H1 (cell line): ENCODE data around the gene PCDHB16. TPM values are rescaled to one million over a fixed set of nuclear protein-coding genes. Genes with fewer than 3 reads are reported as not detected.
"Not testable (repeated sequence)": the region's sequence is repeated elsewhere in the genome, so short reads cannot be mapped to it uniquely, and the experiment has no call there.

Source experiments
- CTCF ChIA-PET: fragments of 300-600 bp; sonication (Branson Sonifier 250); formaldehyde crosslinking; loops from one replicate; lab custom pipeline; 2021; ENCODE audit not compliant: partially characterized antibody; lab: Charles Lee
- POLR2A ChIA-PET: fragments of 300-600 bp; sonication (Branson Sonifier 250); formaldehyde crosslinking; loops from one replicate; lab custom pipeline; 2021; ENCODE audit warnings: inconsistent platforms; ENCODE audit not compliant: partially characterized antibody; lab: Charles Lee
- DNase-seq, 2 experiments: peaks; one replicate each; pipeline versions ENCODE4 v3.0.0 to v3.0.0-alpha.2; 2010 to 2022; ENCODE audit warnings: low spot score in 2 of 2, low read depth in 1 of 2, mixed read lengths in 1 of 2
- FAIRE-seq: peaks from 2 replicates; lab custom pipeline; 2011; peaks lifted over from hg19 to GRCh38; lab: Jason Lieb, UNC
- H2AFZ ChIP-seq: 2 replicates; pipeline ENCODE4 v1.8.1; 2012; ENCODE audit warnings: low read length, inconsistent platforms
- H2AK5ac ChIP-seq: 2 replicates; pipeline ENCODE4 v1.6.1; 2013; ENCODE audit warnings: low read depth, low read length
- H2BK120ac ChIP-seq: replicated peaks from 2 replicates; pipeline ENCODE3; 2013; ENCODE audit warnings: low read depth, low read length, inconsistent platforms
- H2BK12ac ChIP-seq: 2 replicates; pipeline ENCODE4 v1.6.1; 2013; ENCODE audit warnings: low read depth, low read length
- H2BK15ac ChIP-seq: 2 replicates; pipeline ENCODE4 v1.6.1; 2013; ENCODE audit warnings: low read length
- H2BK20ac ChIP-seq: 2 replicates; pipeline ENCODE4 v1.6.1; 2013; ENCODE audit warnings: low read length
- H2BK5ac ChIP-seq: 2 replicates; pipeline ENCODE4 v1.6.1; 2013; ENCODE audit warnings: low read depth, low read length
- H3K14ac ChIP-seq: 2 replicates; pipeline ENCODE4 v1.6.1; 2013; ENCODE audit warnings: inconsistent platforms; ENCODE audit not compliant: insufficient read length
- H3K18ac ChIP-seq: 2 replicates; pipeline ENCODE4 v1.6.1; 2013; ENCODE audit warnings: low read length; ENCODE audit errors: extremely low read depth
- H3K23ac ChIP-seq: 2 replicates; pipeline ENCODE4 v1.6.1; 2013; ENCODE audit warnings: inconsistent platforms; ENCODE audit not compliant: insufficient read length
- H3K23me2 ChIP-seq: 2 replicates; pipeline ENCODE4 v1.6.1; 2013; ENCODE audit warnings: low read depth, low read length
- H3K27ac ChIP-seq: 2 replicates; pipeline ENCODE4 v1.6.1; 2011; ENCODE audit warnings: low read depth, low read length, inconsistent platforms
- H3K27me3 ChIP-seq, 4 experiments: replicated peaks in 1 of 4; 1 replicate in 1 of 4; 2 replicates in 3 of 4; pipeline versions ENCODE4 v1.6.1 to v1.8.1; 2011 to 2013; ENCODE audit warnings: low read length in 3 of 4, mild to moderate bottlenecking in 3 of 4, inconsistent platforms in 2 of 4, mixed read lengths in 2 of 4, moderate library complexity in 1 of 4; ENCODE audit not compliant: control insufficient read depth in 3 of 4, insufficient read depth in 3 of 4; ENCODE audit errors: extremely low read depth in 1 of 4
- H3K36me3 ChIP-seq, 4 experiments: 2 replicates each; pipeline versions ENCODE4 v1.6.1 to v1.8.1; 2011 to 2013; ENCODE audit warnings: mild to moderate bottlenecking in 4 of 4, low read length in 3 of 4, moderate library complexity in 2 of 4, control low read depth in 1 of 4, inconsistent platforms in 1 of 4; ENCODE audit not compliant: insufficient read depth in 4 of 4, control insufficient read depth in 2 of 4
- H3K4ac ChIP-seq: replicated peaks from 2 replicates; pipeline ENCODE3; 2013; ENCODE audit warnings: low read length, low read depth, mixed read lengths, inconsistent platforms; ENCODE audit not compliant: insufficient read length
- H3K4me1 ChIP-seq, 4 experiments: replicated peaks in 1 of 4; 1 replicate in 1 of 4; 2 replicates in 3 of 4; pipeline versions ENCODE4 v1.6.1 to v1.8.1; 2011 to 2013; ENCODE audit warnings: low read length in 3 of 4, inconsistent platforms in 2 of 4, mixed read lengths in 1 of 4; ENCODE audit not compliant: insufficient read depth in 4 of 4, control insufficient read depth in 3 of 4
- H3K4me2 ChIP-seq, 2 experiments: 2 replicates each; pipeline versions ENCODE4 v1.6.1 to v1.8.1; 2011 to 2013; ENCODE audit warnings: low read depth in 2 of 2, low read length in 2 of 2, control low read depth in 1 of 2, inconsistent platforms in 1 of 2, mild to moderate bottlenecking in 1 of 2; ENCODE audit not compliant: insufficient read depth in 1 of 2
- H3K4me3 ChIP-seq, 4 experiments: fragments of 200-600, 300-600 bp in 1 of 4; sonication (generic), shearing (Covaris generic), sonication (Bioruptor Twin) in 1 of 4; 2 replicates each; pipeline versions ENCODE4 v1.5.1 to v1.8.1; 2011 to 2016; ENCODE audit warnings: low read length in 4 of 4, low read depth in 3 of 4, control low read depth in 2 of 4, inconsistent platforms in 2 of 4, mild to moderate bottlenecking in 2 of 4, mixed read lengths in 1 of 4, moderate library complexity in 1 of 4; ENCODE audit not compliant: insufficient read depth in 2 of 4; ENCODE audit errors: extremely low read depth in 1 of 4
- H3K56ac ChIP-seq: replicated peaks from 2 replicates; pipeline ENCODE3; 2013; ENCODE audit warnings: low read depth, mild to moderate bottlenecking, mixed read lengths, low read length, inconsistent platforms; ENCODE audit not compliant: insufficient read length
- H3K79me1 ChIP-seq: 2 replicates; pipeline ENCODE4 v1.6.1; 2013; ENCODE audit warnings: low read depth, low read length, control low read depth
- H3K79me2 ChIP-seq, 2 experiments: 2 replicates each; pipeline versions ENCODE4 v1.6.1 to v1.8.1; 2012 to 2013; ENCODE audit warnings: low read length in 2 of 2, mild to moderate bottlenecking in 2 of 2, inconsistent platforms in 1 of 2; ENCODE audit not compliant: insufficient read depth in 2 of 2, control insufficient read depth in 1 of 2
- H3K9ac ChIP-seq, 4 experiments: replicated peaks in 1 of 4; 1 replicate in 1 of 4; 2 replicates in 3 of 4; pipeline versions ENCODE4 v1.6.1 to v1.8.1; 2011 to 2013; ENCODE audit warnings: low read depth in 3 of 4, low read length in 3 of 4, control low read depth in 2 of 4, mild to moderate bottlenecking in 2 of 4, moderate library complexity in 2 of 4, inconsistent platforms in 1 of 4; ENCODE audit errors: extremely low read depth in 1 of 4
- H3K9me3 ChIP-seq, 2 experiments: 2 replicates each; pipeline versions ENCODE4 v1.6.1 to v1.8.1; 2012 to 2013; ENCODE audit warnings: mild to moderate bottlenecking in 2 of 2, moderate library complexity in 2 of 2, control low read depth in 1 of 2, inconsistent platforms in 1 of 2, low read depth in 1 of 2, low read length in 1 of 2, mixed read lengths in 1 of 2; ENCODE audit not compliant: insufficient read depth in 2 of 2
- H4K20me1 ChIP-seq, 2 experiments: replicated peaks in 1 of 2; 2 replicates each; pipeline versions ENCODE3 to v1.8.1; 2011 to 2013; ENCODE audit warnings: inconsistent platforms in 2 of 2, low read length in 2 of 2, mild to moderate bottlenecking in 1 of 2; ENCODE audit not compliant: insufficient read depth in 2 of 2, control insufficient read depth in 1 of 2
- H4K5ac ChIP-seq: 2 replicates; pipeline ENCODE4 v1.6.1; 2013; ENCODE audit warnings: low read length, low read depth, mixed read lengths, inconsistent platforms; ENCODE audit not compliant: insufficient read length
- H4K8ac ChIP-seq: 2 replicates; pipeline ENCODE4 v1.8.0; 2013; ENCODE audit warnings: mild to moderate bottlenecking, moderate library complexity, low read length, inconsistent platforms; ENCODE audit not compliant: insufficient read depth; ENCODE audit errors: extremely low read depth
- H4K91ac ChIP-seq: replicated peaks from 2 replicates; pipeline ENCODE3; 2013; ENCODE audit warnings: low read length, mixed read lengths, inconsistent platforms; ENCODE audit not compliant: insufficient read length
- WGBS, 2 experiments: shearing (Covaris generic) in 1 of 2; methylation state at CpG; one replicate each; pipeline versions ENCODE4 v1.1.6 to v1.1.7; 2013 to 2015; ENCODE audit warnings: low lambda C conversion rate in 2 of 2, mixed read lengths in 2 of 2, inconsistent platforms in 1 of 2, low coverage in 1 of 2, missing lambda C conversion rate in 1 of 2; ENCODE audit not compliant: insufficient replicate concordance in 2 of 2, insufficient coverage in 1 of 2, insufficient read length in 1 of 2; ENCODE audit errors: extremely low coverage in 1 of 2, missing lambda C conversion rate in 1 of 2; 5-methylcytosine and 5-hydroxymethylcytosine counted together
- polyA plus RNA-seq, 7 experiments: library from polyadenylated mRNA; depleted of rRNA in 3 of 7; stranded (reverse) in 5 of 7; unstranded in 2 of 7; fragments of >200 nt in 5 of 7; fragments of 200-250 nt in 2 of 7; gene quantifications; 1 replicate in 5 of 7; 2 replicates in 1 of 7; 4 replicates in 1 of 7; pipeline versions ENCODE4 v1.2.1 to v1.2.3, GENCODE V29; 2011 to 2013; ENCODE audit warnings: missing spikeins in 2 of 7, mixed read lengths in 2 of 7
- total RNA-seq: library from RNA; stranded (reverse); fragmentation: NEBNext Ultra II Directional; extraction: Animal tissue kit (Norgen Biotek cat#: 25700); gene quantifications from 2 replicates; pipeline ENCODE4 v1.2.1, GENCODE V29; 2021
- TF ChIP-seq, protein P1 (sequence below): IDR thresholded peaks from 2 replicates; pipeline ENCODE4 v1.6.1; 2011; ENCODE audit warnings: low read length, improper control_type of control experiment

PCDHB16 gene
- total and polyA plus RNA-seq, 2 of the 8 experiments (the other 6 are each of a cell fraction or from before 2014, with no cell fraction given) = 2.2 to 5.2 TPM

DNA sequence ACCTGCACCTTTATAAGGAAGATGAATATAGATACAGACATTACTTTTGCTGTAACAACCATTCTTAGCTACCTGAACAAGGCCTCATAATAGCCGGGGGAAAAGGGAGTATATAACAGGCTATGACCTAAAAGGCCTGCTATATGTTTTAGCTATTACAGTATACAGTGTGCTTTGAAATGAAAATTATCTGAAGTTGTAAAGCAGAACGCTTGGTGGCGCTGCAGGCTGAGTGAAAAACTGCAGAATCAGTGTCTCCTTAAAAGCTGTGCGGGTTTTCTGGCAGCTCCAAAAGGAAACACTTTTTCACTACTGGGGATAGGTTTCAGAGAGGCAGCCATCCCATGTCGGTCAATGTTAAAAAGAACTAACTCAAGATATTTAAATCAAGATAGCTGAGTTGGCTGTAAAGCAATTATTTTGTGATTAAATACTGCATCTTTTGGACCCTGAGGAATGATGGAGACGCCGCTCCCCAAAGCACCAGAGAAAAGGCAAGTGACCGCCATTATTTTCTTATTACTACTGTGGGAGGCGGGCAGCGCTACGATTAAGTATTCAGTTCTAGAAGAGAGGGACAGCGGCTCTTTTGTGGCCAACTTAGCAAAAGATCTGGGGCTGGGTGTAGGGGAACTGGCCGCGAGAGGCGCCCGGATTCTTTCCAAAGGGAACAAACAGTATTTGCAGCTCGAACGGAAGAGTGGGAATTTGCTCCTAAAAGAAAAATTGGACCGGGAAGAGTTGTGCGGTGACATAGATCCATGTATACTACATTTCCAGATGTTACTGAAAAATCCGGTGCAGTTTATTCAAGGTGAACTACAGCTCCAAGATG lies 26.4 kb upstream of the PCDHB16 start (continued):
- TF ChIP-seq, protein P1, sequence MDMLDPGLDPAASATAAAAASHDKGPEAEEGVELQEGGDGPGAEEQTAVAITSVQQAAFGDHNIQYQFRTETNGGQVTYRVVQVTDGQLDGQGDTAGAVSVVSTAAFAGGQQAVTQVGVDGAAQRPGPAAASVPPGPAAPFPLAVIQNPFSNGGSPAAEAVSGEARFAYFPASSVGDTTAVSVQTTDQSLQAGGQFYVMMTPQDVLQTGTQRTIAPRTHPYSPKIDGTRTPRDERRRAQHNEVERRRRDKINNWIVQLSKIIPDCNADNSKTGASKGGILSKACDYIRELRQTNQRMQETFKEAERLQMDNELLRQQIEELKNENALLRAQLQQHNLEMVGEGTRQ = no peak

DNA sequence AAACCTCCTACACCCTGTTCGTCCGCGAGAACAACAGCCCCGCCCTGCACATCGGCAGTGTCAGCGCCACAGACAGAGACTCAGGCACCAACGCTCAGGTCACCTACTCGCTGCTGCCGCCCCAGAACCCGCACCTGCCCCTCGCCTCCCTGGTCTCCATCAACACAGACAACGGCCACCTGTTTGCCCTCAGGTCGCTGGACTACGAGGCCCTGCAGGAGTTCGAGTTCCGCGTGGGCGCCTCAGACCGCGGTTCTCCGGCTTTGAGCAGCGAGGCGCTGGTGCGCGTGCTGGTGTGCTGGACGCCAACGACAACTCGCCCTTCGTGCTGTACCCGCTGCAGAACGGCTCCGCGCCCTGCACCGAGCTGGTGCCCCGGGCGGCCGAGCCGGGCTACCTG lies 24.8 kb upstream of the PCDHB16 start:
- H4K5ac ChIP-seq, H4K8ac ChIP-seq, H4K91ac ChIP-seq, H3K4me1 ChIP-seq, DNase-seq, H3K9ac ChIP-seq, H2BK5ac ChIP-seq, H3K56ac ChIP-seq, CTCF ChIA-PET, H3K79me2 ChIP-seq, H3K9me3 ChIP-seq, H3K4ac ChIP-seq, H3K27me3 ChIP-seq, H3K4me3 ChIP-seq, H3K36me3 ChIP-seq, H2BK12ac ChIP-seq, H2BK15ac ChIP-seq, H3K23me2 ChIP-seq, H3K23ac ChIP-seq, H3K18ac ChIP-seq, H4K20me1 ChIP-seq, H2AK5ac ChIP-seq, H2AFZ ChIP-seq, H3K79me1 ChIP-seq, H2BK120ac ChIP-seq, H3K14ac ChIP-seq, FAIRE-seq, POLR2A ChIA-PET, H2BK20ac ChIP-seq, H3K4me2 ChIP-seq, H3K27ac ChIP-seq: not testable (repeated sequence)
- 92% methylated on average over 19 of the region's 38 CpGs; no CpG with 5 or more reads in 1 of the 2 experiments for WGBS, 2 experiments
